Osteoblast (primary cell): ENCODE data around the gene SMCHD1. TPM values are rescaled to one million over a fixed set of nuclear protein-coding genes. Genes with fewer than 3 reads are reported as not detected.
"Not testable (repeated sequence)": the region's sequence is repeated elsewhere in the genome, so short reads cannot be mapped to it uniquely, and the experiment has no call there.

Experiments used
- DNase-seq: peaks from one replicate; pipeline ENCODE4 v3.0.0; 2011; ENCODE audit warnings: low spot score, mixed read lengths; ENCODE audit not compliant: insufficient read length; ENCODE audit errors: missing footprints
- H2AFZ ChIP-seq: 2 replicates; pipeline ENCODE4 v1.6.0; 2011; ENCODE audit warnings: mild to moderate bottlenecking, low read length
- H3K27ac ChIP-seq: 2 replicates; pipeline ENCODE4 v1.5.1; 2011; ENCODE audit warnings: mild to moderate bottlenecking, low read depth, low read length, moderate library complexity
- H3K27me3 ChIP-seq: 2 replicates; pipeline ENCODE4 v1.6.0; 2012; ENCODE audit warnings: mild to moderate bottlenecking, control low read depth, inconsistent platforms, low read length, moderate library complexity; ENCODE audit not compliant: insufficient read depth
- H3K36me3 ChIP-seq: 2 replicates; pipeline ENCODE4 v1.5.1; 2011; ENCODE audit warnings: mild to moderate bottlenecking, low read length, control low read depth, moderate library complexity; ENCODE audit not compliant: insufficient read depth
- H3K4me1 ChIP-seq: 2 replicates; pipeline ENCODE4 v1.5.1; 2011; ENCODE audit warnings: mild to moderate bottlenecking, low read length, control low read depth, moderate library complexity; ENCODE audit not compliant: insufficient read depth
- H3K4me2 ChIP-seq: 2 replicates; pipeline ENCODE4 v1.6.0; 2011; ENCODE audit warnings: mild to moderate bottlenecking, low read length; ENCODE audit not compliant: insufficient read depth
- H3K4me3 ChIP-seq: fragments of 200-600 bp; sonication (generic); 3 replicates; pipeline ENCODE4 v1.5.1; 2012; ENCODE audit warnings: mild to moderate bottlenecking, low read length, inconsistent platforms; ENCODE audit not compliant: insufficient read depth
- H3K79me2 ChIP-seq: 2 replicates; pipeline ENCODE4 v1.6.0; 2012; ENCODE audit warnings: mild to moderate bottlenecking, low read length, control low read depth, inconsistent platforms; ENCODE audit not compliant: insufficient read depth
- H3K9me3 ChIP-seq: 2 replicates; pipeline ENCODE4 v1.5.1; 2011; ENCODE audit warnings: low read depth, low read length, control low read depth
- H4K20me1 ChIP-seq: 2 replicates; pipeline ENCODE4 v1.6.0; 2012; ENCODE audit warnings: mild to moderate bottlenecking, low read length, control low read depth; ENCODE audit not compliant: insufficient read depth
- CTCF ChIP-seq: IDR thresholded peaks from 2 replicates; pipeline ENCODE4 v1.5.1; 2011; ENCODE audit warnings: mild to moderate bottlenecking, low read depth, low read length, moderate library complexity; ENCODE audit errors: extremely low read depth
- total RNA-seq: library from RNA; depleted of rRNA; stranded (reverse); fragments of >200 nt; gene quantifications from 2 replicates; pipeline ENCODE4 v1.2.3, GENCODE V29; 2012

Gene SMCHD1
- total RNA-seq, 1 donor = 53.6 TPM

DNA sequence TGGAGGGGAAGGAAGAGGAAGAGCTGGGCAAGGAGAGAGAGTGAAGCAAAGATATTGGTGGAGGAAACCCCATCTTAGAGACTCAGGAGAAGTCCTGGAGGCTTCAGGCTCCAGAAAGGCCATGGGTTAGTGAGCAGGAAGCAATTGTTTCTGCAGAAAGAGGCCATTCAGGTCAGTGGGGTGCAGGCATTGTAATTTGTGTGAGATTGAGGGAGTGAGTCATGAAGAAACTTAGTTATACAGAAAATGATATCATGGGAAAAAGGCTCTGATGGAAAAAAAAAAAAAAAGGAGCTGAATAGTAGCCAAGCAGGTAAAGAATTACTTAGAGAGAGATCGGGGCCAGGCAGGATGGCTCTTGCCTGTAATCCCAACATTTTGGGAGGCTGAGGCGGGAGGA, 195.3 kb downstream of the SMCHD1 start:
- no peak for DNase-seq
- Histone ChIP-seq H3K4me1 (no peaks in the 10 kb centered on the region), H3K79me2 (no peaks in the 10 kb centered on the region), H3K27ac (no peak overlapping the region), H3K9me3 (no peaks in the 10 kb centered on the region), H2AFZ (no peak overlapping the region), H3K36me3 (no peaks in the 10 kb centered on the region), H3K27me3 (peaks cover 55% of the 10 kb centered on the region), H3K4me3 (no peak overlapping the region), H4K20me1 (no peaks in the 10 kb centered on the region), H3K4me2 (no peak overlapping the region)
- TF ChIP-seq CTCF = no peak

DNA sequence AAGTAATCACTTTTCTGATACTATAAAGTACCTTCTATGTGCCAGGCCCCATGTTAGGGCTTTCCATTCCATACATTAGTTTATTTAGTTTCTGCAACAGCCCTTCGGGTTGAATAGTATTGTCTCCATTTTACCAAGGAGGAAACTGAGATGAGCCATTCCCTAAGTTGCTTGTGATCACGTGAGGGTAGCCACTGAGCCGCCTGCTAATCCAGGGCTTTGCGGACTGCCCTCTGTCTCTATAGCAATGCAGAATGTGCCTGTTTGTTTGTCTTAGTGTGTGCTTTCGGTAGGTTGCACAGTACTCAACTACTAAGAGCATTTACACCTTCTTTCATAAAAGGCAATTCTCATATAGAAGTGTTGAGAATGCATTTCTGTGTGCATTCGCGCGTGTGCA, 196.2 kb downstream of the SMCHD1 start:
- Histone ChIP-seq H3K4me3 (no peak overlapping the region), H4K20me1 (no peaks in the 10 kb centered on the region), H2AFZ (no peak overlapping the region), H3K36me3 (no peaks in the 10 kb centered on the region), H3K4me2 (no peak overlapping the region), H3K79me2 (no peaks in the 10 kb centered on the region), H3K9me3 (no peaks in the 10 kb centered on the region), H3K4me1 (peaks cover 3% of the 10 kb centered on the region), H3K27me3 (peaks cover 47% of the 10 kb centered on the region), H3K27ac (no peak overlapping the region)
- DNase-seq = no peak
- TF ChIP-seq CTCF = no peak

- H3K4me3 ChIP-seq, H4K20me1 ChIP-seq, H3K27ac ChIP-seq, H3K4me2 ChIP-seq, DNase-seq, H3K79me2 ChIP-seq, H2AFZ ChIP-seq, H3K36me3 ChIP-seq, H3K9me3 ChIP-seq: not testable (repeated sequence)
- peaks cover 10% of the 10 kb centered on the region for H3K4me1 ChIP-seq
- H3K27me3 ChIP-seq = peaks cover 42% of the 10 kb centered on the region
Observed at GRCh38 chr18:2852460-2852859, 196.9 kb downstream of the SMCHD1 start.

- no peak overlapping the region for H3K4me2 ChIP-seq
- H3K27ac ChIP-seq = no peak overlapping the region
- H3K9me3 ChIP-seq = no peaks in the 10 kb centered on the region
- no peak overlapping the region for H2AFZ ChIP-seq
- H4K20me1 ChIP-seq = no peaks in the 10 kb centered on the region
- no peak for TF ChIP-seq CTCF
- no peak overlapping the region for H3K4me3 ChIP-seq
- peaks cover 34% of the 10 kb centered on the region for H3K27me3 ChIP-seq
- DNase-seq = no peak
- H3K36me3 ChIP-seq = no peaks in the 10 kb centered on the region
- H3K4me1 ChIP-seq = peaks cover 15% of the 10 kb centered on the region
- no peaks in the 10 kb centered on the region for H3K79me2 ChIP-seq
Observed at GRCh38 chr18:2853173-2853925, 197.8 kb downstream of the SMCHD1 start.
